Measurements from ENCODE around the gene CLMN. TPM values are rescaled to one million over a fixed set of nuclear protein-coding genes. Genes with fewer than 3 reads are reported as not detected.
A peak's percentile ranks its signal among the peaks of the same experiment; 100 is the strongest.

The CLMN gene
- total RNA-seq, 1 experiment from 2014 or later, result 33.4 TPM

- BruUV-seq (replicated peaks), result no TSS peak
- intact Hi-C loops (cut with micrococcal nuclease), result no loop called here
- Histone ChIP-seq H3K9me2 (ENCODE audit: insufficient read depth) (no peaks in the 10 kb centered on the region), H3K4me3 (replicated peaks in 1 of 2; ENCODE audit: low read depth in 1 of 2, low read length in 2 of 2) (no peak overlapping the region), H3K27ac (ENCODE audit: low read depth, low read length) (no peak overlapping the region), H3K4me1 (ENCODE audit: control insufficient read depth in 1 of 2, insufficient read depth in 2 of 2, low read length in 2 of 2) (peaks cover 23 to 63% of the 10 kb centered on the region in 2 experiments), H3K36me3 (ENCODE audit: control insufficient read depth in 1 of 2, insufficient read depth in 2 of 2, low read length in 2 of 2) (no peaks in the 10 kb centered on the region), H3K9ac (ENCODE audit: low read length) (no peak overlapping the region), H3K79me2 (ENCODE audit: insufficient read depth, low read length) (peaks cover 7% of the 10 kb centered on the region; the same call in 1 of the 2 replicates), H2AFZ (ENCODE audit: low read depth, low read length, poor library complexity, severe bottlenecking) (no peak overlapping the region), H3K9me3 (ENCODE audit: control insufficient read depth in 1 of 2, insufficient read depth in 1 of 2, low read depth in 1 of 2, low read length in 2 of 2) (no peaks in the 10 kb centered on the region), H3K27me3 (ENCODE audit: insufficient read depth, low read length) (no peaks in the 10 kb centered on the region), H3K4me2 (ENCODE audit: low read length) (no peak overlapping the region), H4K20me1 (ENCODE audit: insufficient read depth) (no peaks in the 10 kb centered on the region)
- no peak for DNase-seq (ENCODE audit: low read depth, low spot score)
- ChIA-PET CTCF (no interaction called here), POLR2A (no interaction called here), RAD21 (ENCODE audit: low non-redundant PET in 1 of 2, low total read pairs in 2 of 2, uncharacterized antibody in 2 of 2, unreplicated experiment in 2 of 2) (no interaction called here)
- TF ChIP-seq ELF1 (IDR thresholded peaks at IDR 0.05; ENCODE audit: borderline replicate concordance, low read depth), result no peak
- ATAC-seq, result no peak
Measured at GRCh38 chr14:95261616-95262510, 57.8 kb downstream of the CLMN start.

GRCh38 chr14:95260537-95261361 is 59.0 kb downstream of the CLMN start:
- intact Hi-C loops (cut with micrococcal nuclease), result no loop called here
- CTCF ChIA-PET, result no interaction called here
- no peak overlapping the region for H3K4me3 ChIP-seq (replicated peaks in 1 of 2; ENCODE audit: low read depth in 1 of 2, low read length in 2 of 2)
- no peak overlapping the region for H3K27ac ChIP-seq (ENCODE audit: low read depth, low read length)
- no TSS peak for BruUV-seq (replicated peaks)
- no peaks in the 10 kb centered on the region for H3K27me3 ChIP-seq (ENCODE audit: insufficient read depth, low read length)
- POLR2A ChIA-PET, result no interaction called here
- no peak overlapping the region for H2AFZ ChIP-seq (ENCODE audit: low read depth, low read length, poor library complexity, severe bottlenecking)
- H3K9ac ChIP-seq (ENCODE audit: low read length), result no peak overlapping the region
- RAD21 ChIA-PET (ENCODE audit: low non-redundant PET in 1 of 2, low total read pairs in 2 of 2, uncharacterized antibody in 2 of 2, unreplicated experiment in 2 of 2), result no interaction called here
- DNase-seq (ENCODE audit: low read depth, low spot score) (no peak), ATAC-seq (no peak)
- TF ChIP-seq, protein P1, sequence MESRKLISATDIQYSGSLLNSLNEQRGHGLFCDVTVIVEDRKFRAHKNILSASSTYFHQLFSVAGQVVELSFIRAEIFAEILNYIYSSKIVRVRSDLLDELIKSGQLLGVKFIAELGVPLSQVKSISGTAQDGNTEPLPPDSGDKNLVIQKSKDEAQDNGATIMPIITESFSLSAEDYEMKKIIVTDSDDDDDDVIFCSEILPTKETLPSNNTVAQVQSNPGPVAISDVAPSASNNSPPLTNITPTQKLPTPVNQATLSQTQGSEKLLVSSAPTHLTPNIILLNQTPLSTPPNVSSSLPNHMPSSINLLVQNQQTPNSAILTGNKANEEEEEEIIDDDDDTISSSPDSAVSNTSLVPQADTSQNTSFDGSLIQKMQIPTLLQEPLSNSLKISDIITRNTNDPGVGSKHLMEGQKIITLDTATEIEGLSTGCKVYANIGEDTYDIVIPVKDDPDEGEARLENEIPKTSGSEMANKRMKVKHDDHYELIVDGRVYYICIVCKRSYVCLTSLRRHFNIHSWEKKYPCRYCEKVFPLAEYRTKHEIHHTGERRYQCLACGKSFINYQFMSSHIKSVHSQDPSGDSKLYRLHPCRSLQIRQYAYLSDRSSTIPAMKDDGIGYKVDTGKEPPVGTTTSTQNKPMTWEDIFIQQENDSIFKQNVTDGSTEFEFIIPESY (IDR thresholded peaks at IDR 0.05; ENCODE audit: extremely low read depth, insufficient replicate concordance, low read length), result no peak
- TF ChIP-seq JUND (IDR thresholded peaks at IDR 0.05), result peak; percentile 6; the same call in 1 of the 2 replicates
- peaks cover 7% of the 10 kb centered on the region; the same call in 1 of the 2 replicates for H3K79me2 ChIP-seq (ENCODE audit: insufficient read depth, low read length)
- H4K20me1 ChIP-seq (ENCODE audit: insufficient read depth), result no peaks in the 10 kb centered on the region
- H3K9me3 ChIP-seq (ENCODE audit: control insufficient read depth in 1 of 2, insufficient read depth in 1 of 2, low read depth in 1 of 2, low read length in 2 of 2), result no peaks in the 10 kb centered on the region
- H3K4me2 ChIP-seq (ENCODE audit: low read length), result no peak overlapping the region; the same call in 1 of the 2 replicates
- no peaks in the 10 kb centered on the region for H3K36me3 ChIP-seq (ENCODE audit: control insufficient read depth in 1 of 2, insufficient read depth in 2 of 2, low read length in 2 of 2)
- H3K9me2 ChIP-seq (ENCODE audit: insufficient read depth), result no peaks in the 10 kb centered on the region
- H3K4me1 ChIP-seq (ENCODE audit: control insufficient read depth in 1 of 2, insufficient read depth in 2 of 2, low read length in 2 of 2), result peaks cover 15 to 61% of the 10 kb centered on the region in 2 experiments
